ENCODE results near the gene YBEY. TPM values are rescaled to one million over a fixed set of nuclear protein-coding genes. Genes with fewer than 3 reads are reported as not detected.

The YBEY gene
- total RNA-seq, 1 experiment from 2014 or later = 38.2 TPM

- Histone ChIP-seq H3F3A (ENCODE audit: low read length, unreplicated experiment) (no peaks in the 10 kb centered on the region), H3K9me2 (replicated peaks; ENCODE audit: low read length) (no peaks in the 10 kb centered on the region), H2AFZ (ENCODE audit: low read length) (no peak overlapping the region), H3K4me1 (ENCODE audit: insufficient read depth, low read length) (peaks cover under 1% of the 10 kb centered on the region), H3K4me3 (ENCODE audit: low read length) (no peak overlapping the region), H3K4me2 (ENCODE audit: low read length) (no peak overlapping the region), H4K20me1 (ENCODE audit: low read length) (no peaks in the 10 kb centered on the region), H3K27me3 (ENCODE audit: low read length) (no peaks in the 10 kb centered on the region), H3K27ac (ENCODE audit: low read length) (no peak overlapping the region), H3K9ac (ENCODE audit: low read length) (no peak overlapping the region), H3K9me3 (ENCODE audit: low read length) (no peaks in the 10 kb centered on the region), H3K79me2 (ENCODE audit: low read length) (no peaks in the 10 kb centered on the region), H3K36me3 (ENCODE audit: low read depth, low read length) (no peaks in the 10 kb centered on the region)
- no TSS peak for BruUV-seq (replicated peaks)
- TF ChIP-seq, protein P1, sequence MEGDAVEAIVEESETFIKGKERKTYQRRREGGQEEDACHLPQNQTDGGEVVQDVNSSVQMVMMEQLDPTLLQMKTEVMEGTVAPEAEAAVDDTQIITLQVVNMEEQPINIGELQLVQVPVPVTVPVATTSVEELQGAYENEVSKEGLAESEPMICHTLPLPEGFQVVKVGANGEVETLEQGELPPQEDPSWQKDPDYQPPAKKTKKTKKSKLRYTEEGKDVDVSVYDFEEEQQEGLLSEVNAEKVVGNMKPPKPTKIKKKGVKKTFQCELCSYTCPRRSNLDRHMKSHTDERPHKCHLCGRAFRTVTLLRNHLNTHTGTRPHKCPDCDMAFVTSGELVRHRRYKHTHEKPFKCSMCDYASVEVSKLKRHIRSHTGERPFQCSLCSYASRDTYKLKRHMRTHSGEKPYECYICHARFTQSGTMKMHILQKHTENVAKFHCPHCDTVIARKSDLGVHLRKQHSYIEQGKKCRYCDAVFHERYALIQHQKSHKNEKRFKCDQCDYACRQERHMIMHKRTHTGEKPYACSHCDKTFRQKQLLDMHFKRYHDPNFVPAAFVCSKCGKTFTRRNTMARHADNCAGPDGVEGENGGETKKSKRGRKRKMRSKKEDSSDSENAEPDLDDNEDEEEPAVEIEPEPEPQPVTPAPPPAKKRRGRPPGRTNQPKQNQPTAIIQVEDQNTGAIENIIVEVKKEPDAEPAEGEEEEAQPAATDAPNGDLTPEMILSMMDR (conservative IDR thresholded peaks at IDR 0.05; ENCODE audit: low read depth, low read length) = no peak
- TF ChIP-seq EZH2 (IDR thresholded peaks at IDR 0.05; ENCODE audit: low read length, unreplicated experiment) (no peak), EZH2phosphoT487 (IDR thresholded peaks at IDR 0.05; ENCODE audit: borderline replicate concordance, low read length) (no peak)
- DNase-seq (no peak), ATAC-seq (no peak)
- ChIA-PET CTCF (no interaction called here), POLR2A (ENCODE audit: unreplicated experiment) (no interaction called here)
- intact Hi-C loops (cut with micrococcal nuclease) = no loop called here
Measured at GRCh38 chr21:46312949-46313348, 26.8 kb downstream of the YBEY start.

DNA sequence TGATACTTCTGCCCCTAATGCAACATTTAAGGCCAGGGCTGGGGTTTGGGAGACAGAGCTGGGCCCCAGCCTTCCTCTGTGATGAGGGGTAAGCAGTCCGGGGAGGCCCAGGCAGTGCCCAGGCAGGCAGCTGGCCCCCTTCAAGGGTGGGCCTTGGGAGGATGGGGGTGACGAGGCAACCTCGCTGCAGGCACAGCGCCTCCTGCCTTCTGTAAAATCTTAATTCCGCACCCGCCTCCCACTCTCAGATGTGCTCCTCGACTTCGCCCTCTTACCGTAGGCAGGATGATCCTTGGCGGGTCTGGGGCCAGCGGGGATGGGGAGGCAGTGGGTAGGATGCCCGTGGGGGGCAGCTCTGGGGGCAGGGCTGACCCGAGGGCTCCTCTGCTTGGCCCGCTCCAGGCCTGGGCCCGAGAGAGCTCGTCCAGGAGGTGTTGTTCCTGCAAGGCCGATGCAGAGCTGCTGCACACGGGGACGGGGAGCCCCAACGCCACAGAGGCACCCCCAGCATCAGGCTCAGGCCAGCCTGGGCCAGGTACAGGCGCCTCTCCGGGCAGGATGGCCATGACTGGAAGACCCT lies 28.4 kb downstream of the YBEY start:
- Histone ChIP-seq H3K79me2 (ENCODE audit: low read length) (no peaks in the 10 kb centered on the region), H4K20me1 (ENCODE audit: low read length) (no peaks in the 10 kb centered on the region), H3K9me3 (ENCODE audit: low read length) (no peaks in the 10 kb centered on the region), H3K9ac (ENCODE audit: low read length) (no peak overlapping the region), H3K4me3 (ENCODE audit: low read length) (no peak overlapping the region), H3K27ac (ENCODE audit: low read length) (no peak overlapping the region), H2AFZ (ENCODE audit: low read length) (no peak overlapping the region), H3K27me3 (ENCODE audit: low read length) (no peaks in the 10 kb centered on the region), H3K36me3 (ENCODE audit: low read depth, low read length) (no peaks in the 10 kb centered on the region), H3K9me2 (replicated peaks; ENCODE audit: low read length) (no peaks in the 10 kb centered on the region), H3F3A (ENCODE audit: low read length, unreplicated experiment) (no peaks in the 10 kb centered on the region), H3K4me2 (ENCODE audit: low read length) (no peak overlapping the region), H3K4me1 (ENCODE audit: insufficient read depth, low read length) (no peaks in the 10 kb centered on the region)
- ChIA-PET CTCF (no interaction called here), POLR2A (ENCODE audit: unreplicated experiment) (no interaction called here)
- no peak for ATAC-seq
- intact Hi-C loops (cut with micrococcal nuclease) = no loop called here
- BruUV-seq (replicated peaks) = no TSS peak
- DNase-seq = no peak
- TF ChIP-seq EZH2 (IDR thresholded peaks at IDR 0.05; ENCODE audit: low read length, unreplicated experiment) = no peak
- TF ChIP-seq EZH2phosphoT487 (IDR thresholded peaks at IDR 0.05; ENCODE audit: borderline replicate concordance, low read length) = no peak
- TF ChIP-seq, protein P1 (conservative IDR thresholded peaks at IDR 0.05; ENCODE audit: low read depth, low read length) = no peak

- TF ChIP-seq, protein P1 (conservative IDR thresholded peaks at IDR 0.05; ENCODE audit: low read depth, low read length) = no peak
- TF ChIP-seq EZH2phosphoT487 (IDR thresholded peaks at IDR 0.05; ENCODE audit: borderline replicate concordance, low read length) = no peak
- no peak for TF ChIP-seq EZH2 (IDR thresholded peaks at IDR 0.05; ENCODE audit: low read length, unreplicated experiment)
- no peaks in the 10 kb centered on the region for H3K27me3 ChIP-seq (ENCODE audit: low read length)
- H3K4me1 ChIP-seq (ENCODE audit: insufficient read depth, low read length) = peaks cover 12% of the 10 kb centered on the region
- no peak overlapping the region for H3K27ac ChIP-seq (ENCODE audit: low read length)
- H3K79me2 ChIP-seq (ENCODE audit: low read length) = peaks cover 18% of the 10 kb centered on the region
- intact Hi-C loops (cut with micrococcal nuclease) = no loop called here
- H3F3A ChIP-seq (ENCODE audit: low read length, unreplicated experiment) = no peaks in the 10 kb centered on the region
- no peak overlapping the region for H3K9ac ChIP-seq (ENCODE audit: low read length)
- ATAC-seq (no peak), DNase-seq (no peak)
- H3K36me3 ChIP-seq (ENCODE audit: low read depth, low read length) = no peaks in the 10 kb centered on the region
- no peaks in the 10 kb centered on the region for H3K9me2 ChIP-seq (replicated peaks; ENCODE audit: low read length)
- no peak overlapping the region for H2AFZ ChIP-seq (ENCODE audit: low read length)
- CTCF ChIA-PET = no interaction called here
- no peak overlapping the region for H3K4me3 ChIP-seq (ENCODE audit: low read length)
- no peaks in the 10 kb centered on the region for H3K9me3 ChIP-seq (ENCODE audit: low read length)
- BruUV-seq (replicated peaks) = no TSS peak
- no peak overlapping the region for H3K4me2 ChIP-seq (ENCODE audit: low read length)
- POLR2A ChIA-PET (ENCODE audit: unreplicated experiment) = no interaction called here
- H4K20me1 ChIP-seq (ENCODE audit: low read length) = peaks cover 10% of the 10 kb centered on the region
Measured at GRCh38 chr21:46316708-46317324, 30.7 kb downstream of the YBEY start.

All from PC-3 (cell line).